CD4-positive, alpha-beta T cell treated with Interleukin-2 at 100 ng/mL for 4 hours (primary cell): ENCODE results near the gene PHKB.
"Not testable (repeated sequence)": the region's sequence is repeated elsewhere in the genome, so short reads cannot be mapped to it uniquely, and the experiment has no call there.

ENCODE experiments used
- DNase-seq: peaks from one replicate; pipeline ENCODE4 v3.0.0-alpha.2; 2020; ENCODE audit warnings: low spot score

PHKB gene

DNA sequence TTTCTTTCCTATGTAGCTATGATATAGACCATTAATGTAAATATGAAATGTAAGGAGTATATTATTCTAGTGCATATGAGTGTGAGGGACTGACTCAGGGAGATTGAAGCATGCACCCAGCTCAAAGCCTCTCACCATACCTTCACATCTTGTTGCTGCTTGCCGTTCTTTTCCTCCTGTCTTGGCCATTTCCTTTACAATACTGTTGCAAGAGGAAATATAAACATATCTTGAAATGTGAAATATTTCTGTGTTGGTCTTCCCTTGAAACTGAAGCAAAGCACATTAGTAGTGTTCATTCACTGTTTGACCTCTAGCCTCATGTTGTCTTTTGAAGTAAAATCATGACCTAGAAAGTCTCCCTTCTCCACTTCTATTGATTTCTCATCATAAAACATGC is 46.6 kb downstream of the PHKB start:
- DNase-seq, result no peak

DNA sequence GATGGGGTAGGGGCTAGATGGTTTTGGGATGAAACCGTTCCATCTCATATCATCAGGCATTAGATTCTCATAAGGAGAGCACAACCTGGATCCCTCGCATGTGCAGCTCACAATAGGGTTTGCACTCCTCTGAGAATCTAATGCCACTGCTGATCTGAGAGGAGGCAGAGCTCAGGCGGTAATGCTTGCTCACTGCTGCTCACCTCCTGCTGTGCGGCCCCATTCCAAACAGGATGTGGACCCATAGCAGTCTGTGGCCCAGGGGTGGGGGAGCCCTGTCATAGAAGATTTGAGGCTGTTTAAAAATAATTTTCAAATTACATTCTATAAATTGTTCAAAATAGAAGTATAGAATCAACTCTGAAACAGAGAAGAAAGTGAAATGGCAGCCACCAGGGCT is 50.8 kb downstream of the PHKB start:
- no peak for DNase-seq

DNA sequence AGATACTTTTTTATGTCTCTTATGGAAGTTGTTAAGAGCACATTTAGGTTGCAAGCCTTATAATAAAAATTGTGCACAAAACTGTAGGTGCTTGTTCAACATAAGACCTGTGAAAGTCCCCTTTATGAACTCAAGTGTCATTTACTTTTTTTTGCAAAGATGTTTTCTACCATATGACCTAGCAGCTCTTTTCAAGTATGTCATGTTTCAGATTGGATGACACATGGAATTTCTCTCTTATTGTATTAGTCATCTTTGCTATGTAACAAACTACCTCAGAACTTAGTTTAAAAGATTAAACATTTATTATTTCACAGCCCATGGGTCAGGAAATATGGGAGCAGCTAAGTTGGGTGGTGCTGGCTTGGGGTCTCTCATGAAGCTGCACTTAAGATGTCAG is 57.9 kb downstream of the PHKB start:
- no peak for DNase-seq

DNA sequence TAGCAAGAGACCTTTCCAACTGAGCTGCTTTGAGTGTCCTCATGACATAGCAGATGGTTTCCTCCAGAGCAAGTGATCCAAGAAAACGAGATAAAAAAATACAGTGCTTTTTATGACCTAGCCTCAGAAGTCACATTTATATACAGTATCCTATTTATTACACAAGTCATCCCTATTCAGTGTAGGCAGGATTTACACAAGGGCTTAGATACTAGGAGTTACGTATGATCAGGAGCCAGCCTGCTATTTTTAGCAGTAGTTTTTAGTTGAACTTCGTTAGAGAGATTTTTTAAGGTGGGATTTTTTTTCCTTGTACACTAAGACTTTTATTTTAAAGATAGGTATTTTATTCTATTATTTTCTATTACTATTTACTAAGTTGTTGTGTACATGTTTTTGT is 58.4 kb downstream of the PHKB start:
- no peak for DNase-seq

DNA sequence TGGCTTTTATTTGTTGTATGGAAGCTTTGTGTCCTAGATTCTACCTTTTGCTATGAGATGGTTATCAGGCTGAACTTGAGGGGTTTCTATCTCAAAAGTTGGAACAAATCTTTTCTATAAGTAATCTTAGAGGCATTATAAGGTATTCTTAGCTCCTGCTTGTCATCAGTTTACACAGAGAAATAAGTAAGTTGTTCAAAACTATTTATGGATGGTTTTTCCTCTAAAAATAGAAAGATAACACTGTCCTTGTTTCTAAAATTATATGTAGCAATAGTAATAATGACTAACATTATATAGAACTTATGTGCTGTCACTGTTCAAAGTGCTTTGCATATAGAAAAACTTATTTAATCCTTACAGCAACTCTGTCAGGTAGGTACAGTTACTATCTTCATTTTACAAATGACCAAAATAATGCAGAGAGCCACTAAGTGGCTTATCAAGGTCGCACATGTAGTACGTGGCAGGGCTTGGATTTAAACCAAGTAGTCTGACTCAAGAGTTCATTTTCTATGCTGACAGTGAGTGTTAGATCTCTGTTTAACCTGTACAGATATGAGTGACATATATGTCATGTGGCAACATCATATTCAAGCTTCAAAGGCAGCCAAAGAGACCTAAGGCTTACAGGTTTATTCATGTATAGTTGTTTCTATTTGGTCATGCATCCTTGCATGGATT is 59.0 kb downstream of the PHKB start:
- DNase-seq, result no peak

DNA sequence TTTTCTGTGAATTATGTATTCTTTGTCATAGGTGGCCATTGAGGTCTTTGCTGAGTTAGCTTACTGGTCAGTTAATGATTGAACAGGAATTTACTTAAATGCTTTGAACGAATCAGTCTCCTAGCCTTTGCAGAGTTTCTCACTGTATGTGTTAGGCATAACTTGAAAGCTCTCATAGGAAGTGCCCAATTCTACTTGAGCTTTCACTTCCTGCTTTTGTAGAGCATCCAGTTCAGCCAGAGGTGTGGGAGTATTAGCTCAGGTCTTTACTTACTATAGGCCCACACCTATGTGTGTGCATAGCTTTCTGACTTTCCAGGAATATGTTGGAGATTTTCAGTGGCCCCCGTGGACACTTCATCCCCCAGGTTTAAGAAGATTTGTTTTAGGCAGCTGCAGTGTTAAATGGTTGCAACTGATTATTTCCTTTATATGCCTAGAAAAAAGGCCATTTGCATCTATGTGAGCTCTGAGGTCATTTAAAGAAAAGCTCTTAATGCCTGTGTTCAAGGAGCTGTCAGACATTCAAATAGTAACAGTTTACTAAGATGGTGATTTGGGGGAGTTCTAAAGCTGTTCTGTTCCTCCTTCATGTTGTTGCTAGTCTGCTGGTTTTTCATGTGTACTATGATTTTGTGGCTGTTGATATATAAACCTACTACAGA is 62.3 kb downstream of the PHKB start:
- no peak for DNase-seq

DNA sequence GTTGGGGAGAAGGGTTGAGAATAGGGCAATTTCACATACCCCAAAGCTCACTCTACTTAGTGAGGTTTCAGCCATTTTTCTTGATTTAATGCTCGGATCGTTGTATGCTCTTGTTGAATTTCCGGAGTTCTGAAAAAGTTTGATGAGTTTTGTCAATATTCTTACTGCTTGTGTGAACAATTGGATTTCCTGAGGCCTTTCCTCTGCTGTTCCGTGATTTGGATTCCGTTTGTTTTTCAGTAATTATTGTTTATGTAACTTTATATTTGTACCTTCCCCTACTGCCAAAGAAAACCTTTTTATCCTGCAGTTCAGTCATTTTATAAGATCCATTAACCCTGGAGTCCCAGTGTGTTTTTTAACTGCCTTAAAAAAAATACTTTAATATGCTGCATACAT is 62.9 kb downstream of the PHKB start:
- DNase-seq, result no peak

DNA sequence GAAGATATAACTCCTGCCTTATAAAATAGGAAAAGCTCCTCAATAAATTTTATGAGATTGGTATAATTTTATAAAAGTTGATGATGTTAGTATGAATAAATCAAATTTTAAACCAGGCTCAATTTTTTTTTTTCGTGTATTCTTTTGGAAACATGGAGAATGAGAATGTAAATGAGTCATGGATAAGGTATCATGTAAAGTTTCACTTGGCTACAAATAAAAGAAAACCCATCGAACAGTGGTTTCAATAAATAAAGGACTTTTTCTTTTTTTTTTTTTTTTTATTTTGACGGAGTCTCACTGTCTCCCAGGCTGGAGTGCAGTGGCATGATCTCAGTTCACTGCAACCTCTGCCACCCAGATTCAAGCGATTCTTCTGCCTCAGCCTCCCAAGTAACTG is 67.3 kb downstream of the PHKB start:
- DNase-seq, result no peak

DNA sequence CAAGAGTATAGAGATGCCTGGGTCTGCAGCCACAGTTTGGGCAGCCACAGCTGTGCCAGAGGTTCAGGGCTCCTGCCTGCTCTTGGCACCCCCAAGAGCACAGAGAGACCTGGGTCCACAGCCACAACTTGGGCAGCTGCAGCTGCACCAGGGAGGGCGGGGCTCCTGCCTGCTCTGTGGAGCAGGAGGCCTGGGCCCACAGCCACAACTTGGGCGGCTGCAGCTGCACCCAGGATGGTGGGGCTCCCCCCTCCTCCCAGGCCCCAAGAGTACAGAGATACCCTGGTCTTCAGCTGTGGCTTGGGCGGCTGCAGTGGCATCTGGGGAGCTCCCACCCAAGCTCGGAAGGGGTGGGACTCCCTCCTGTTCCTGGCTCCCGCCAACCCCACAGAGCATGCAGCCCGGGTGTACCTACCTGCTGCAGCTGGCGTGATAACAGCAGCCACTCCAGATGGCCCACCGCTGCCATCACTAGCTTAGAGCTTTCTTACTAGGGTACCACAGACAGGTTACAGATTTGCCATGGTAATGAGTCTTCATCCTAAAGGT is 72.7 kb downstream of the PHKB start:
- no peak for DNase-seq

DNA sequence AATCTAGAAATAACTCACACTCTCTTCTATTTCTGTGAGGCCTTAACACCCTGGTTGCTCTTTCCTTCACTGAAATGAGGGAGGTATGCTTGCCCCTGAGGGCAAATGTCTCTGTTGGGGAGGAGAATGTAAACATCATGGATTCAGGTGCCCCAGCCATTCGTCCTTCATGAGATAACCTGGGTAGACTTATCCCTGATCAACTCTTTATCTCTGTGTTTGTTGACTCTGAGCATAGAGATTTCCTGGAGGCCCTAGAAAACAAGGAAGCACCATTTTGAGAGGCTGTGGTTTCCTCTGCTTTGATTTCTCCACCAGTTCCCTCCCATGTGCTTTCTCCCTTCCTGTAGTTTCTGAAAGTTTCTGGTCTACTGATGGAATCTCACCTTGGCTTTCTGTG is 77.3 kb downstream of the PHKB start:
- DNase-seq, result no peak

DNA sequence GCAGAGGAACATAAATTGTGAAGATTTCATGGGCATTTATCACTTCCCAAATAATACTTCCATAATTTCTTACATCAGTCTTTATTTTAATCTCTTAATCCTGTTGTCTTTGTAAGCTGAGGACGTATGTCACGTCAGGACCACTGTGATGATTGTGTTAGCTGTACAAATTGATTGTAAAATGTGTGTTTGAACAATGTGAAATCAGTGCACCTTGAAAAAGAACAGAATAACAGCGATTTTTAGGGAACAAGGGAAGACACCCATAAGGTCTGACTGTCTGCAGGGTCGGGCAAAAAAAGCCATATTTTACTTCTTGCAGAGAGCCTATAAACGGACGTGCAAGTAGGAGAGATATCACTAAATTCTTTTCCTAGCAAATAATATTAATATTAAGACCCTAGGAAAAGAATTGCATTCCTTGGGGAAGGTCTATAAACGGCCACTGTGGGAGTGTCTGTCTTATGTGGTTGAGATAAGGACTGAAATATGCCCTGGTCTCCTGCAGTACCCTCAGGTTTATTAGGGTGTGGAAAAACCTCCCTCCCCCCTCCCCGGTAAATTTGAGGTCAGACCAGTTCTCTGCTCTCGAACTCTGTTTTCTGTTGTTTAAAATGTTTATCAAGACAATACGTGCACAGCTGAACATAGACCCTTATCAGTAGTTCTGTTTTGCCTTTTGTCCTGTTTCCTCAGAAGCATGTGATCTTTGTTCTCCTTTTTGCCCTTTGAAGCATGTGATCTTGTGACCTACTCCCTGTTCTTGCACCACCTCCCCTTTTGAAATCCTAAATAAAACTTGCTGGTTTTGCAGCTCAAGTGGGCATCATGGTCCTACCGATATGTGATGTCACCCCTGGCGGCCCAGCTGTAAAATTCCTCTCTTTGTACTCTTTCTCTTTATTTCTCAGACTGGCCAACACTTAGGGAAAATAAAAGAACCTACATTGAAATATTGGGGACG is 78.9 kb downstream of the PHKB start:
- DNase-seq, result not testable (repeated sequence)

DNA sequence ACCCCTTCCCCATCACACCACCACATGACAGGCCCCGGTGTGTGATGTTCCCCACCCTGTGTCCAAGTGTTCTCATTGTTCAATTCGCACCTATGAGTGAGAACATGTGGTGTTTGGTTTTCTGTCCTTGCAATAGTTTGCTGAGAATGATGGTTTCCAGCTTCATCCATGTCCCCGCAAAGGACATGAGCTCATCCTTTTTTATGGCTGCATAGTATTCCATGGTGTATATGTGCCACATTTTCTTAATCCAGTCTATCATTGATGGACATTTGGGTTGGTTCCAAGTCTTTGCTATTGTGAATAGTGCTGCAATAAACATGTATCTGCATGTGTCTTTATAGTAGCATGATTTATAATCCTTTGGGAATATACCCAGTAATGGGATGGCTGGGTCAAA is 80.0 kb downstream of the PHKB start:
- not testable (repeated sequence) for DNase-seq

DNA sequence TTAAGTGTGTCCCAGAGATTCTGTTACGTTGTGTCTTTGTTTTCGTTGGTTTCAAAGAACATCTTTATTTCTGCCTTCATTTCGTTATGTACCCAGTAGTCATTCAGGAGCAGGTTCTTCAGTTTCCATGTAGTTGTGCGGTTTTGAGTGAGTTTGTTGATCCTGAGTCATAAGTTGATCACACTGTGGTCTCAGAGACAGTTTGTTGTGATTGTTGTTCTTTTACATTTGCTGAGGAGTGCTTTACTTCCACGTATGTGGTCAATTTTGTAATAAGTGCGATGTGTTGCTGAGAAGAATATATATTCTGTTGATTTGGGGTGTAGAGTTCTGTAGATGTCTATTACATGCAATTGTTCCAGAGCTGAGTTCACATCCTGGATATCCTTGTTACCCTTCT is 83.1 kb downstream of the PHKB start:
- not testable (repeated sequence) for DNase-seq

DNA sequence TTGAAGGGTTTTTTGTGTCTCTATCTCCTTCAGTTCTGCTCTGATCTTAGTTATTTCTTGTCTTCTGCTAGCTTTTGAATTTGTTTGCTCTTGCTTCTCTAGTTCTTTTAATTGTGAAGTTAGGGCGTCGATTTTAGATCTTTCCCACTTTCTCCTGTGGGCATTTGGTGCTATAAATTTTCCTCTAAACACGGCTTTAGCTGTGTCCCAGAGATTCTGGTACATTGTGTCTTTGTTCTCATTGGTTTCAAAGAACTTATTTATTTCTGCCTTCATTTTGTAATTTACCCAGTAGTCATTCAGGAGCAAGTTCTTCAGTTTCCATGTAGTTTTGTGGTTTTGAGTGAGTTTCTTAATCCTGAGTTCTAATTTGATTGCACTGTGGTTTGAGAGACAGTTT is 90.1 kb downstream of the PHKB start:
- DNase-seq, result not testable (repeated sequence)

DNA sequence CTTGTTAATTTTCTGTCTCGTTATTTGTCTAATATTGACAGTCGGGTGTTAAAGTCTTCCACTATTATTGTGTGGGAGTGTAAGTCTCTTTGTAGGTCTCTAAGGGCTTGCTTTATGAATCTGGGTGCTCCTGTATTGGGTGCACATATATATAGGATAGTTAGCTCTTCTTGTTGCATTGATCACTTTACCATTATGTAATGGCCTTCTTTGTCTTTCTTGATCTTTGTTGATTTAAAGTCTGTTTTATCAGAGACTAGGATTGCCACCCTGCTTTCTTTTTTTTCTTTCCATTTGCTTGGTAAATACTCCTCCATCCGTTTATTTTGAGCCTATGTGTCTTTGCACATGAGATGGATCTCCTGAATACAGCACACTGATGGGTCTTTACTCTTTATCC is 90.6 kb downstream of the PHKB start:
- DNase-seq, result not testable (repeated sequence)

DNA sequence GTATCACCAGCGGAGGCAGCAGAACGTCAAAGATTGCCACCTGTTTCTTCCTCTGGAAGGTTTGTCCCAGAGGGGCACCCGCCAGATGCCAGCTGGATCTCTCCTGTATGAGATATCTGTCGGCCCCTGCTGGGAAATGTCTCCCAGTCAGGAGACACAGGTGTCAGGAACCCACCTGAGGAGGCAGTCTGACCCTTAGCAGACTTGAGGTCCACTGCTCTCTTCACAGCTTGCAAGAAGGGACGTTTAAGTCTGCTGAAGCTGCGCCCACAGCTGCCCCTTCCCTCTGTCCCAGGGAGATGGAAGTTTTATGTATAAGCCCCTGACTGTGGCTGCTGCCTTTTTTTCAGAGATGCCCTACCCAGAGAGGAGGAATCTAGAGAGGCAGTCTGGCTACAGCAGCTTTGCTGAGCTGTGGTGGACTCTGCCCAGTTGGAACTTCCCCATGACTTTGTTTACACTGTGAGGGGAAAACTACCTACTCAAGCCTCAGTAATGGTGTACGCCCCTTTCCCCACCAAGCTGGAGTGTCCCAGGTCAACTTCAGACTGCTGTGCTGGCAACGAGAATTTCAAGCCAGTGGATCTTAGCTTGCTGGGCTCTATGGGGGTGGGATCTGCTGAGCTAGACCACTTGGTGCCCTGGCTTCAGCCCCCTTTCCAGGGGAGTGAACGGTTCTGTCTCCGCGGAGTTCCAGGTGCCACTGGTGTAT is 92.9 kb downstream of the PHKB start:
- no peak for DNase-seq

DNA sequence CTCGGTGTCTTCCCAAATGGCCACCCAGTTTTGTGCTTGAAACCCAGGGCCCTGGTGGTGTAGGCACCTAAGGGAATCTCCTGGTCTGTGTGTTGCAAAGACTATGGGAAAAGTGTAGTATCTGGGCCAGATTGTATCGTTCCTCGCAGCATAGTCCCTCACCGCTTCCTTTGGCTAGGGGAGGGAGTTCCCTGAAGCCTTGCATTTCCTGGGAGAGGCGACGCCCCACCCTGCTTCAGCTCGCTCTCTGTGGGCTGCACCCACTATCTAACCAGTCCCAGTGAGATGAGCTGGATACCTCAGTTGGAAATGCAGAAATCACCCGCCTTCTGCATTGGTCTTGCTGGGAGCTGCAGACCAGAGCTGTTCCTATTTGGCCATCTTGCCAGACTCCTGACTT is 93.5 kb downstream of the PHKB start:
- not testable (repeated sequence) for DNase-seq

DNA sequence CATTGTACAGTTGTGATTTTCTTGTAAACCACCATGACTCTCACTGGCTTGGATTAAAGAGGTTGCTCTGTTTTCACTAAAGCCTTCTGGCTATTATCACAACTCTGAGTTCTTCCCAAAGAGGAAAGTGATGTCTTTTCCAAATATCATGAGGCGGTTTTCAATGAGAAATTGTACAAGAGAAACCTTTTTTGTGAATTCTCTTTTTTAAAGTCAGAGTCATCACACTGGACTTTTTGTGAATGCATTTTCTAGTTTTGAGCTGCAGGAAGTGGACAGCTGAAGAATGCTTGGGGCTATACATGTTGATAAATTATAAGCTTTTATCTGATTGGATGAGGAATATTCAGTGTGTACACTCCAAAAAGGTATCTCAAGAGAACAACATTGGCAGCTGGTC is 100.2 kb downstream of the PHKB start:
- DNase-seq, result no peak

DNA sequence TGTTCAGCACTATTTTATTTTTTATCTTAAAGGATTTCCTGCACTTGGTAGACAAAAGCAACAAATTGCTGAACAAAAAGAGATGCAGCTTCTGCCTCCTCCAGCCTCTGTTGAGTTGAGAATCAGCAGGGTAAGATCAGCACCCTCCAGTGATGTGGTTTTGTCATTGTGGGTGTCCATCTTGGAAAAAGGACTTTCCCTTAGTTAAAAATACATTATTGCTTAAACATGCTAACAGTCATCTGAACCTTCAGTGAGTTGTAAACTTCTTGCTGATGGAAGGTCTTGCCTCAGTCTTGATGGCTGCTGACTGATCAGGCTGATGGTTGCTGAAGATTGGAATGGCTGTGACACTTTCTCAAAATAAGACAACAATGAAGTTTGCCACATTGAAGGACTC is 101.2 kb downstream of the PHKB start:
- DNase-seq, result no peak

DNA sequence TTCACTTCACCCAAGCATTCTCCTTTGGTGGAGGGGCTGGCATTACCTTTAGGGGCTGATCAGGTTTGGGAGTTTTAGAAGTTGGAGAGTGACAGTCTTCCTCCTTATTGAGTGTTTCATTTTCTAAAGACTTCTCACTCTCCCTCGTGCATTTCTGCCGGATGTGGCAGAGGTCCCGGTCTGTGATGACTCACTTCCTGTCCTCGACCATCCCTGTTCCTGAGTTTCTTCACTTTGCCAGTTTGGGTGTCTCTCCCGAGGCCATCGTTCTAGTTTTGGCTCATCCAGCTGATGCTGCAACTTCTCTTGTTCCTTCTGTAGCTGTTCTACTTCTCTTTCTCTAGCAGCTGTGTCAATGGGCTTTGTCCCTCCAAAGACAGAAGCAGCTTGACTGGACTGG is 104.3 kb downstream of the PHKB start:
- DNase-seq, result peak; percentile 35

DNA sequence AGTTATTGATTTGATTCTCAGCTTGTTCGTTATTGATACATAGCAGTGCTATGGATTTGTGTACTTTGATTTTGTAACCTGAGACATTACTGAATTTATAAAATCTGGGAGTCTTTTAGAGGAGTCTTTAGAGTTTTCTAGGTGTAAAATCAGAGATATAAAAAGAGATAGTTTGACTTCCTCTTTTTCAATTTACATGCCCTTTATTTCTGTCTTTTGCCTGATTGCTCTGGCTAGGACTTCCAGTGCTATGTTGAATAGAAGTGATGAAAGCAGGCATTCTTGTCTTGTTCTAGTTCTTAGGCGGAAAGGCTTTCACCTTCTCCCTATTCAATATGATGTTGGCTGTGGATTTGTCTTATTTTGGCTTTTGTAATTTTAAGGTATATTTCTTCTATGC is 106.2 kb downstream of the PHKB start:
- no peak for DNase-seq

DNA sequence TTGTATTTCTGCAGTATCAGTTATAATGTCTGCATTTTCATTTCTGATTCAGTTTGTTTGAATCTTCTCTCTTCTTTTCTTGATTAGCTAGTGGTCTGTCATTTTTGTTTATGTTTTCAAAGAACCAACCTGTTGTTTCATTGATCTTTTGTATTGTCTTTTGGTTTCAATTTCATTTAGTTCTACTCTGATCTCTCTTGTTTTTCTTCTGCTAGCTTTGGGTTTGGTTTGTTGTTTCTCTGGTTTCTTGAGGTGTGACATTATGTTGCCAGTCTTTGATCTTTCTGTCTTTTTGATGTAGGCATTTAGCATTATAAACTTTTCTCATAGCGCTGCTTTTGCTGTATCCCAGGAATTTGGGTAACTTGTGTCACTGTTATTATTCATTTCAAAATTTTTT is 107.2 kb downstream of the PHKB start:
- peak; percentile 23 for DNase-seq
